HCT116 (cell line): Measurements from ENCODE around the gene CERS5. TPM values are rescaled to one million over a fixed set of nuclear protein-coding genes. Genes with fewer than 3 reads are reported as not detected.

Source experiments
- ATAC-seq: fragments of 200-7000 bp; cut with Tn5 transposase; 2 replicates; pipeline ENCODE4 v1.9.1; 2020; ENCODE audit warnings: mild to moderate bottlenecking, moderate library complexity
- BruUV-seq: library from RNA; stranded (reverse); fragments of 400-500 nt; replicated peaks from 2 replicates; lab custom pipeline; 2021; lab: Mats Ljungman, UMichigan
- CTCF ChIA-PET: fragments of 300-600 bp; sonication (Branson Sonifier 250); formaldehyde crosslinking; loops from one replicate; lab custom pipeline; 2021; ENCODE audit warnings: antibody characterized with exemption; lab: Charles Lee
- POLR2A ChIA-PET: fragments of 300-600, 350-600 bp; sonication (Branson Sonifier 250); formaldehyde crosslinking; loops from one replicate; lab custom pipeline; 2021; ENCODE audit warnings: antibody characterized with exemption; lab: Charles Lee
- RAD21 ChIA-PET, 2 experiments: fragments of 300-600 bp; sonication (Branson Sonifier 250); formaldehyde crosslinking; loops; one replicate each; lab custom pipeline; 2023; ENCODE audit warnings: low total read pairs in 2 of 2; ENCODE audit not compliant: uncharacterized antibody in 2 of 2, unreplicated experiment in 2 of 2, low non-redundant PET in 1 of 2; lab: Charles Lee
- DNase-seq: peaks from one replicate; pipeline ENCODE4 v3.0.0-alpha.2; 2010; ENCODE audit warnings: low read depth, low spot score
- H2AFZ ChIP-seq: fragments of 200-600 bp; shearing (Covaris generic), sonication (generic); 2 replicates; pipeline ENCODE4 v1.6.1; 2017; ENCODE audit warnings: low read depth, mixed run types, mixed read lengths, antibody characterized with exemption, low read length; ENCODE audit not compliant: poor library complexity, severe bottlenecking
- H3K27ac ChIP-seq: 2 replicates; pipeline ENCODE4 v1.5.1; 2012; ENCODE audit warnings: low read depth, low read length
- H3K27me3 ChIP-seq: fragments of 200-600 bp; sonication (generic); 2 replicates; pipeline ENCODE4 v1.6.1; 2016; ENCODE audit warnings: mixed run types, low read length, mixed read lengths; ENCODE audit not compliant: insufficient read depth
- H3K36me3 ChIP-seq, 2 experiments: fragments of 200-500 bp in 1 of 2; fragments of 200-600 bp in 1 of 2; sonication (Bioruptor generic) in 1 of 2; sonication (generic) in 1 of 2; 2 replicates each; pipeline versions ENCODE4 v1.5.1 to v1.6.1; 2014 to 2016; ENCODE audit warnings: low read length in 2 of 2, inconsistent platforms in 1 of 2, mixed read lengths in 1 of 2, mixed run types in 1 of 2; ENCODE audit not compliant: insufficient read depth in 2 of 2, control insufficient read depth in 1 of 2
- H3K4me1 ChIP-seq, 2 experiments: fragments of 200-600 bp in 1 of 2; sonication (generic) in 1 of 2; 2 replicates each; pipeline versions ENCODE4 v1.5.1 to v1.6.1; 2012 to 2017; ENCODE audit warnings: low read length in 2 of 2, inconsistent platforms in 1 of 2, mild to moderate bottlenecking in 1 of 2, mixed read lengths in 1 of 2, mixed run types in 1 of 2, moderate library complexity in 1 of 2; ENCODE audit not compliant: insufficient read depth in 2 of 2, control insufficient read depth in 1 of 2
- H3K4me2 ChIP-seq: fragments of 200-600 bp; sonication (generic); 2 replicates; pipeline ENCODE4 v1.6.1; 2017; ENCODE audit warnings: mixed run types, low read length, mixed read lengths
- H3K4me3 ChIP-seq, 2 experiments: fragments of 200-600 bp in 1 of 2; sonication (generic) in 1 of 2; replicated peaks in 1 of 2; 2 replicates each; pipeline ENCODE4 v1.5.1; 2011 to 2016; ENCODE audit warnings: low read length in 2 of 2, control low read depth in 1 of 2, low read depth in 1 of 2, mild to moderate bottlenecking in 1 of 2, mixed read lengths in 1 of 2, mixed run types in 1 of 2
- H3K79me2 ChIP-seq: fragments of 200-600 bp; sonication (generic); 2 replicates; pipeline ENCODE4 v1.6.1; 2017; ENCODE audit warnings: mild to moderate bottlenecking, mixed run types, low read length, moderate library complexity, mixed read lengths; ENCODE audit not compliant: insufficient read depth
- H3K9ac ChIP-seq: fragments of 200-600 bp; sonication (generic); 2 replicates; pipeline ENCODE4 v1.6.1; 2016; ENCODE audit warnings: low read length, mixed read lengths
- H3K9me2 ChIP-seq: fragments of 200-600 bp; sonication (generic), shearing (Covaris generic); 2 replicates; pipeline ENCODE4 v1.6.1; 2017; ENCODE audit warnings: mixed run types, mild to moderate bottlenecking, moderate library complexity; ENCODE audit not compliant: insufficient read depth
- H3K9me3 ChIP-seq, 2 experiments: fragments of 200-500 bp in 1 of 2; fragments of 200-600 bp in 1 of 2; sonication (Bioruptor generic) in 1 of 2; sonication (generic) in 1 of 2; 2 replicates each; pipeline ENCODE4 v1.6.1; 2014 to 2017; ENCODE audit warnings: low read length in 2 of 2, mixed read lengths in 2 of 2, inconsistent platforms in 1 of 2, low read depth in 1 of 2, mild to moderate bottlenecking in 1 of 2, mixed run types in 1 of 2, moderate library complexity in 1 of 2; ENCODE audit not compliant: control insufficient read depth in 1 of 2, insufficient read depth in 1 of 2
- H4K20me1 ChIP-seq: fragments of 200-600 bp; sonication (generic), shearing (Covaris generic); 2 replicates; pipeline ENCODE4 v1.6.1; 2017; ENCODE audit warnings: mixed run types, mild to moderate bottlenecking, moderate library complexity; ENCODE audit not compliant: insufficient read depth
- ELF1 ChIP-seq: IDR thresholded peaks from 2 replicates; pipeline ENCODE4 v1.6.1; 2012; ENCODE audit warnings: low read depth, borderline replicate concordance
- EZH2phosphoT487 ChIP-seq: fragments of 200-600 bp; IDR thresholded peaks from 2 replicates; pipeline ENCODE4 v1.6.1; 2018; ENCODE audit warnings: antibody characterized with exemption, borderline replicate concordance
- JUND ChIP-seq: IDR thresholded peaks from 2 replicates; pipeline ENCODE4 v1.6.1; 2012
- intact Hi-C: fragments of 100-400 bp; cut with micrococcal nuclease; formaldehyde crosslinking; loops from 2 replicates; pipeline ENCODE4 v1.10.0; 2022
- total RNA-seq: library from RNA; stranded (reverse); gene quantifications from one replicate; pipeline ENCODE4 v1.2.1, GENCODE V29; 2021; ENCODE audit not compliant: unreplicated experiment
- TF ChIP-seq, protein P1 (sequence below): IDR thresholded peaks from 2 replicates; pipeline ENCODE4 v1.6.1; 2012
- TF ChIP-seq, protein P2 (sequence below): IDR thresholded peaks from 2 replicates; pipeline ENCODE4 v1.6.1; 2012; ENCODE audit warnings: low read depth

Gene CERS5
- total RNA-seq, 1 experiment from 2014 or later: 33.4 TPM

DNA sequence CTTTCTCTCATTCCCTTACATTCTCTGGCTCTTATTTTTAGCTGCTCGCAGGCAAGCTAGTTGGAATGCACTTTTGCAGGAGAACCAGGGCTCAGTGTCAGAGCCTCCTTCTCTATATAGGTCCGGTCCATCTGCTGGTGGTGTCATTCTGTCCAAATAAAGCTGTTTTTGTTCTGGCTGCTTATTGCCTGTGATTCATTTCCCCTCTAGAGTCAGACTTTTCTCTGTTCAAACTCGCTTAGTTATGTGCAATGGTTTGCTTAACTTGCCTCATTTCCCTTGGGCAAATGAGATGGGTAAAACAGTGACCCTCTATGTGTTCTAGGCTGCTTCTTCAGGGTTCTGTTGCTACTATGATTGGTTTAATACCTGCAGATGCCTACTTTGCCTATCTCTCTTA, 79.2 kb downstream of the CERS5 start:
- DNase-seq: no peak
- Histone ChIP-seq H2AFZ (no peak overlapping the region), H3K4me1 (peaks cover 5 to 21% of the 10 kb centered on the region in 2 experiments), H3K4me3 (no peak overlapping the region), H3K9me2 (no peaks in the 10 kb centered on the region), H3K9me3 (no peaks in the 10 kb centered on the region), H3K9ac (no peak overlapping the region), H3K36me3 (peaks cover 38 to 56% of the 10 kb centered on the region in 2 experiments), H3K79me2 (peaks cover 15% of the 10 kb centered on the region), H3K4me2 (no peak overlapping the region), H4K20me1 (peaks cover 4% of the 10 kb centered on the region; the same call in 1 of the 2 replicates), H3K27ac (no peak overlapping the region), H3K27me3 (no peaks in the 10 kb centered on the region)
- no peak for ATAC-seq
- TF ChIP-seq, protein P1, sequence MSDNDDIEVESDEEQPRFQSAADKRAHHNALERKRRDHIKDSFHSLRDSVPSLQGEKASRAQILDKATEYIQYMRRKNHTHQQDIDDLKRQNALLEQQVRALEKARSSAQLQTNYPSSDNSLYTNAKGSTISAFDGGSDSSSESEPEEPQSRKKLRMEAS: no peak
- no peak for TF ChIP-seq EZH2phosphoT487
- no peak for TF ChIP-seq ELF1
- TF ChIP-seq, protein P2, sequence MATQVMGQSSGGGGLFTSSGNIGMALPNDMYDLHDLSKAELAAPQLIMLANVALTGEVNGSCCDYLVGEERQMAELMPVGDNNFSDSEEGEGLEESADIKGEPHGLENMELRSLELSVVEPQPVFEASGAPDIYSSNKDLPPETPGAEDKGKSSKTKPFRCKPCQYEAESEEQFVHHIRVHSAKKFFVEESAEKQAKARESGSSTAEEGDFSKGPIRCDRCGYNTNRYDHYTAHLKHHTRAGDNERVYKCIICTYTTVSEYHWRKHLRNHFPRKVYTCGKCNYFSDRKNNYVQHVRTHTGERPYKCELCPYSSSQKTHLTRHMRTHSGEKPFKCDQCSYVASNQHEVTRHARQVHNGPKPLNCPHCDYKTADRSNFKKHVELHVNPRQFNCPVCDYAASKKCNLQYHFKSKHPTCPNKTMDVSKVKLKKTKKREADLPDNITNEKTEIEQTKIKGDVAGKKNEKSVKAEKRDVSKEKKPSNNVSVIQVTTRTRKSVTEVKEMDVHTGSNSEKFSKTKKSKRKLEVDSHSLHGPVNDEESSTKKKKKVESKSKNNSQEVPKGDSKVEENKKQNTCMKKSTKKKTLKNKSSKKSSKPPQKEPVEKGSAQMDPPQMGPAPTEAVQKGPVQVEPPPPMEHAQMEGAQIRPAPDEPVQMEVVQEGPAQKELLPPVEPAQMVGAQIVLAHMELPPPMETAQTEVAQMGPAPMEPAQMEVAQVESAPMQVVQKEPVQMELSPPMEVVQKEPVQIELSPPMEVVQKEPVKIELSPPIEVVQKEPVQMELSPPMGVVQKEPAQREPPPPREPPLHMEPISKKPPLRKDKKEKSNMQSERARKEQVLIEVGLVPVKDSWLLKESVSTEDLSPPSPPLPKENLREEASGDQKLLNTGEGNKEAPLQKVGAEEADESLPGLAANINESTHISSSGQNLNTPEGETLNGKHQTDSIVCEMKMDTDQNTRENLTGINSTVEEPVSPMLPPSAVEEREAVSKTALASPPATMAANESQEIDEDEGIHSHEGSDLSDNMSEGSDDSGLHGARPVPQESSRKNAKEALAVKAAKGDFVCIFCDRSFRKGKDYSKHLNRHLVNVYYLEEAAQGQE: no peak
- TF ChIP-seq JUND: no peak
- no TSS peak for BruUV-seq
- ChIA-PET RAD21 (no interaction called here), POLR2A (interaction anchor here (0.9 to 1.2 kb wide), 2 partner anchors 24 to 79 kb away, joined by 3 to 4 read pairs; partner anchors contain the start of genes CERS5 and COX14), CTCF (interaction anchor here (0.6 to 2.8 kb wide), 7 partner anchors 10 to 428 kb away, joined by 3 to 16 read pairs (median 3); partner anchors contain the start of gene COX14)
- intact Hi-C loops: loop anchor here (5.0 to 10.0 kb wide), 2 partner anchors 224 to 317 kb away; partner anchors contain the start of gene LARP4
